ENCODE data around the gene ZFYVE26. TPM values are rescaled to one million over a fixed set of nuclear protein-coding genes. Genes with fewer than 3 reads are reported as not detected.
"Not testable (repeated sequence)": the region's sequence is repeated elsewhere in the genome, so short reads cannot be mapped to it uniquely, and the experiment has no call there.

The ZFYVE26 gene
- total RNA-seq, 1 donor from 2014 or later: 40.7 TPM

- intact Hi-C loops (cut with micrococcal nuclease): no loop called here
- ChIA-PET CTCF (no interaction called here), POLR2A (no interaction called here)
- no peak overlapping the region for H3K4me3 Mint-ChIP-seq
- no peak overlapping the region for H3K27ac Mint-ChIP-seq
- H3K9me3 Mint-ChIP-seq: no peaks in the 10 kb centered on the region
- no peaks in the 10 kb centered on the region for H3K36me3 Mint-ChIP-seq (ENCODE audit: low read depth)
- DNase-seq (no peak), ATAC-seq (ENCODE audit: low read depth) (no peak)
- H3K27me3 Mint-ChIP-seq: peaks cover 31% of the 10 kb centered on the region
- H3K4me1 Mint-ChIP-seq: peaks cover 5% of the 10 kb centered on the region
- TF ChIP-seq, protein P1, sequence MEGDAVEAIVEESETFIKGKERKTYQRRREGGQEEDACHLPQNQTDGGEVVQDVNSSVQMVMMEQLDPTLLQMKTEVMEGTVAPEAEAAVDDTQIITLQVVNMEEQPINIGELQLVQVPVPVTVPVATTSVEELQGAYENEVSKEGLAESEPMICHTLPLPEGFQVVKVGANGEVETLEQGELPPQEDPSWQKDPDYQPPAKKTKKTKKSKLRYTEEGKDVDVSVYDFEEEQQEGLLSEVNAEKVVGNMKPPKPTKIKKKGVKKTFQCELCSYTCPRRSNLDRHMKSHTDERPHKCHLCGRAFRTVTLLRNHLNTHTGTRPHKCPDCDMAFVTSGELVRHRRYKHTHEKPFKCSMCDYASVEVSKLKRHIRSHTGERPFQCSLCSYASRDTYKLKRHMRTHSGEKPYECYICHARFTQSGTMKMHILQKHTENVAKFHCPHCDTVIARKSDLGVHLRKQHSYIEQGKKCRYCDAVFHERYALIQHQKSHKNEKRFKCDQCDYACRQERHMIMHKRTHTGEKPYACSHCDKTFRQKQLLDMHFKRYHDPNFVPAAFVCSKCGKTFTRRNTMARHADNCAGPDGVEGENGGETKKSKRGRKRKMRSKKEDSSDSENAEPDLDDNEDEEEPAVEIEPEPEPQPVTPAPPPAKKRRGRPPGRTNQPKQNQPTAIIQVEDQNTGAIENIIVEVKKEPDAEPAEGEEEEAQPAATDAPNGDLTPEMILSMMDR (IDR thresholded peaks at IDR 0.05): no peak
These were observed 94.1 kb downstream of the ZFYVE26 start for GRCh38 chr14:67722293-67722692.

DNA sequence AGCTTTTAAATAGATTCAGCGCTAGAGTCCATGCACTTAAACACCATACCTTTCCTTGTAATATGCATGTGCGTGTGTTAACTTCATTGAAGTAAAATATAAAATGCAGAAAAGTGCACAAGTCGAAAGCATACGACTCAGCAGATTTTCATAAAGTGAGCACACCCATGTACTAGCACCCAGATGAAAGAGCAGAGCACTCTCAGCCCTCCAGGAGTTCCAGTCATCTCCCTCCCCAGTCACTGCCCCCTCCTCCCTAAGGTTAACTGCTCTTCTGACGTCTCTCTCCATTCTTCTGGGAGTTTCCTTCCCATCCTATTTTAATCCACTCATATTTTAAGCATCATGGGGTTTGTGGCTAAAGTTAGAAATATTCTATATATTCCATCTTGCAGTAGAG lies 94.5 kb downstream of the ZFYVE26 start:
- POLR2A ChIA-PET: no interaction called here
- intact Hi-C loops (cut with micrococcal nuclease): no loop called here
- no peaks in the 10 kb centered on the region for H3K36me3 Mint-ChIP-seq (ENCODE audit: low read depth)
- ATAC-seq (ENCODE audit: low read depth) (no peak), DNase-seq (no peak)
- TF ChIP-seq, protein P1 (IDR thresholded peaks at IDR 0.05): no peak
- no peak overlapping the region for H3K27ac Mint-ChIP-seq
- no peak overlapping the region for H3K4me3 Mint-ChIP-seq
- no peaks in the 10 kb centered on the region for H3K9me3 Mint-ChIP-seq
- H3K27me3 Mint-ChIP-seq: peaks cover 31% of the 10 kb centered on the region
- H3K4me1 Mint-ChIP-seq: peaks cover 5% of the 10 kb centered on the region
- CTCF ChIA-PET: interaction anchor here (1.4 kb wide), 1 partner anchor 17 kb away, joined by 4 read pairs; no protein-coding TSS in a partner anchor

DNA sequence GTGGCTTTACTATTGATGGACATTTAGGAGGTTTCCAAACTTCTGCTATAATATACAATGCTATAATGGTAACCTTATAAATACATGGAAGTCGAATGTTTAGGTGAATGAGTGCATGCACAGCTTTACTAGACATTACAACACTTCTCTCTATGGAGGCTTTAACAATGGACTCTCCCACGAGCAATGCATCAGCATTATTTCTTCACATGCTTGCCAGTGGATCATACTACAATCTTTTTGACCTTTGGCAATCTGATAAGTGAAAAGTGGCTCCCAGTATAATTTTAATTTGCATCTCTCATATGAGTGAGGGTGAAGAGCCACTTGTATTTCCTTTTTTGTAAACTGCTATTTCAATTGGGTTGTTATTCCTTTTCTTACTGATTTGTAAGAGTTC lies 96.5 kb downstream of the ZFYVE26 start:
- POLR2A ChIA-PET: no interaction called here
- TF ChIP-seq, protein P1 (IDR thresholded peaks at IDR 0.05): no peak
- no peak for ATAC-seq (ENCODE audit: low read depth)
- H3K4me1 Mint-ChIP-seq: peaks cover 5% of the 10 kb centered on the region
- no peaks in the 10 kb centered on the region for H3K36me3 Mint-ChIP-seq (ENCODE audit: low read depth)
- no peak overlapping the region for H3K27ac Mint-ChIP-seq
- H3K4me3 Mint-ChIP-seq: no peak overlapping the region
- intact Hi-C loops (cut with micrococcal nuclease): no loop called here
- peaks cover 28% of the 10 kb centered on the region for H3K27me3 Mint-ChIP-seq
- no peaks in the 10 kb centered on the region for H3K9me3 Mint-ChIP-seq
- DNase-seq: no peak
- CTCF ChIA-PET: no interaction called here

DNA sequence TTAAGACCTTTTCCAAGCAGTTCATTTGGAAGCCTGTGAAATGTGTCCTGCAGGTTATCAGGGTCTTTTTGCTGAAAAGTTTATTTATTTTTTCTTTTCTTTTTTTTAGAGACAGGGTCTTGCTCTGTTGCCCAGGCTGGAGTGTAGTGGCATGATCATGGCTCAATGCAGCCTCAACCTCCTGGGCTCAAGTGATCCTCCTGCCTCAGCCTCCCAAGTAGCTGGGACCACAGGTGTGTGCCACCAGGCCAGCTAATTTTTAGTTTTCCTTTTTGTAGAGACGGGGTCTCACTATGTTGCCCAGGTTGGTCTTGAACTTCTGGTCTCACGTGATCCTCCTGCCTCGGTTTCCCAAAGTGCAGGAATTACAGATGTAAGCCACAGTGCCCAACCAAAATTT lies 97.0 kb downstream of the ZFYVE26 start:
- H3K27ac Mint-ChIP-seq; intact Hi-C loops (cut with micrococcal nuclease); H3K9me3 Mint-ChIP-seq; POLR2A ChIA-PET; H3K4me1 Mint-ChIP-seq; DNase-seq; H3K4me3 Mint-ChIP-seq; ATAC-seq (ENCODE audit: low read depth); CTCF ChIA-PET; H3K36me3 Mint-ChIP-seq (ENCODE audit: low read depth): not testable (repeated sequence)
- H3K27me3 Mint-ChIP-seq: peaks cover 26% of the 10 kb centered on the region

- H3K27ac Mint-ChIP-seq: no peak overlapping the region
- ChIA-PET CTCF (no interaction called here), POLR2A (no interaction called here)
- peaks cover 5% of the 10 kb centered on the region for H3K4me1 Mint-ChIP-seq
- no peak overlapping the region for H3K4me3 Mint-ChIP-seq
- TF ChIP-seq, protein P1 (IDR thresholded peaks at IDR 0.05): no peak
- no peak for DNase-seq
- H3K9me3 Mint-ChIP-seq: no peaks in the 10 kb centered on the region
- intact Hi-C loops (cut with micrococcal nuclease): no loop called here
- ATAC-seq (ENCODE audit: low read depth): no peak
- peaks cover 17% of the 10 kb centered on the region for H3K27me3 Mint-ChIP-seq
- no peaks in the 10 kb centered on the region for H3K36me3 Mint-ChIP-seq (ENCODE audit: low read depth)
These were observed 98.1 kb downstream of the ZFYVE26 start for GRCh38 chr14:67718265-67718664.

DNA sequence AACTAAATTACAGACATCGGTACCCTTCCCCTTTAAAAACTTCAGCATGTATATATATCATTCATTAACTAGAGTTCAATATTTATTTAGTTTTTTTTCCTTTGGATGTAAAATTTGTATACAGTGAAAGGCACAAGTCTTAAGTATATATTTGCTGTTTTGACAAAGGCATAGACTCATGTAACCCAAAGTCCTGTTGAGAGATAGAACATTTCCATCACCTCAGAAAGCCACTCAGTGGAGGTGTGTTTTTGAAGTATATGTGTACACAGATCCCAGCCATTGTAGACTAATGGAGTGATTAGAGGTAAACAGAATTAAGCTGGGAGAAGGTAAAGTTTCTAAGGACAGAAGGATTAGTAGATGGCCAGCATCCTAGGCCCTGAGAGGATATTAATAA lies 99.3 kb downstream of the ZFYVE26 start:
- TF ChIP-seq, protein P1 (IDR thresholded peaks at IDR 0.05): no peak
- ChIA-PET POLR2A (no interaction called here), CTCF (no interaction called here)

More for the DNA sequence above, 99.3 kb downstream of the ZFYVE26 start:
- intact Hi-C loops (cut with micrococcal nuclease): no loop called here
- DNase-seq (no peak), ATAC-seq (ENCODE audit: low read depth) (no peak)
- no peak overlapping the region for H3K27ac Mint-ChIP-seq
- H3K4me1 Mint-ChIP-seq: no peaks in the 10 kb centered on the region
- peaks cover 9% of the 10 kb centered on the region for H3K27me3 Mint-ChIP-seq
- H3K4me3 Mint-ChIP-seq: no peak overlapping the region
- H3K9me3 Mint-ChIP-seq: no peaks in the 10 kb centered on the region
- no peaks in the 10 kb centered on the region for H3K36me3 Mint-ChIP-seq (ENCODE audit: low read depth)
